ENCODE measurements around the gene YWHAE.
A peak's percentile ranks its signal among the peaks of the same experiment; 100 is the strongest.
"Not testable (repeated sequence)": the region's sequence is repeated elsewhere in the genome, so short reads cannot be mapped to it uniquely, and the experiment has no call there.

YWHAE gene

DNA sequence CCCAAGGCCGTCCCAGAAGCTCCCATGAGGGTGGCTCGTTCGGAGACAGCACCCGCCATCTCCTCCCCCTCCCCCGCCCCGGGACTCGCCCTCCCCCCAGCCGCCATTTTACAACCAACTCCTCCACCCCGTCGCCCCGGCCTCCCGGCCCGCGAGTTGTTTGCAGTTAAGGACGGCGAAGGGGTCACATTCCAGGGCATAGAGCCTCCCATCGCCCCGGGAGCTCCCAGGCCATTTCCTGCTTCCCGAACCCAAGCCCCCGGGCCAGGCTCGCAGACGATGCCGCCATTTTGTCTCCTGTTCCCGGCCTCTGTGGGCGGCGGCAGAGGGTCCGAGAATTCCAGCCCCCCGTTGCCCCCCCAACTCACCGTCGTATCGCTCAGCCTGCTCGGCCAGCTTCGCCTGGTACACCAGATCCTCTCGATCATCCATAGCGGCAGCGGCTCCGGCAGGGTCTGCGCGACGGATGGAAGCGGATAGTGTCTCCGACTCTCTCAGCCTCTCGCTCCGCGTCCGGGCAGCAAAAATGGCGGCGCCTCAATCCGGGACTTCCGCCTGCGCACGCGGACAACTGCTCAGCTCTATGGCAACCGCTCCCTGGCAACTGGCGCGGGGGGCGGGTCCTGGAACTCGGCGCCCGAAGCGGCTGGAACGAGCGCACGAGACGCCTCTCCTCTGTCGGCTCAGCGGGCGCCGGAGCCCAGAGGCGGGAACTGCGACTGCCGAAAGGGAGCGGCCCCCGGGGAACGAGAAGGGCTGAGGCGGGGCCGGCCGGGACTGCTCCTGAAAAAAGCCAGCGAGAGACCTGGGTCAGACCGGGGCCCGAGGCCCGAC, at the start of gene YWHAE:
Gene YWHAE (minus strand): TSS at position 544 of the 834 bp plus-strand sequence. CDS start 112 bp downstream, at position 432.
- DNase-seq (ENCODE audit: low spot score) = peak; percentile 94

GRCh38 chr17:1449412-1449967, 49.5 kb upstream of the YWHAE start:
- no peak for DNase-seq (ENCODE audit: low spot score)

GRCh38 chr17:1447052-1447451, 47.0 kb upstream of the YWHAE start:
- DNase-seq (ENCODE audit: low spot score) = no peak

DNA sequence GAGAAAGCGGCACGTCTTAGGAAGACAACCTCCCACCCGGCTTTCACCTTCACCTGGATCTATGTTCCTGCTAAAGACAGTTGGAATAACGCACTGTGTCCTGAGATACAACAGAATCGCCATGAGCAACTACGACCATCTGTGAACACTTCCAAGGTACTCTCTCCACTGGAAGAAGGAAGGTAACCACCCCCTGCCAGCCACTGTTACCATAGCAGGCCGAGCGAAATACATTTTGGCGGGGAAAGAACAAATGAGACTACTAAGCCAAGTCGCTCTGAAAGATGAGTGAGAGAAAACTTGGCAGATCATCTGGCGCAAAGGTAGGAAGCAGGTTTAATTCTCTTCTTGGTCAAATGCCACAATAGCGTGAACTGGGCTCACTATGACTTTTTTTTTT, 46.2 kb upstream of the YWHAE start:
- no peak for DNase-seq (ENCODE audit: low spot score)

DNA sequence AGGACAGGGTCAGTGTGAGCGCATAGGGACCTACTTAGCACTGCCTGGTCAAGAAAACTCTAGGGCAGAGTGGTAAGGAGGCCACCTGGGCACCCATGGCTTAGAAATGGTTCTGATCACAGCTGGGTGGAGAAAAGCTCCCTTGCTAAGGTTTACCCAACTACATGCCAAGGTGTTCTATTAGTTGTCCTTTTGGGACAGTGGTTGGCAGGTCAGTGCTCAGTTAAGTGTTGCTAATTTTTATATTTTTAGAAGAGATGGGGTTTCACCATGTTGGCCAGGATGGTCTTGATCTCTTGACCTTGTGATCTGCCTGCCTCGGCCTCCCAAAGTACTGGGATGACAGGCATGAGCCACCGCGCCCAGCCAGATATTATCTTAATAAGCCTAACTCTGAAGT, 45.7 kb upstream of the YWHAE start:
- not testable (repeated sequence) for DNase-seq (ENCODE audit: low spot score)

DNA sequence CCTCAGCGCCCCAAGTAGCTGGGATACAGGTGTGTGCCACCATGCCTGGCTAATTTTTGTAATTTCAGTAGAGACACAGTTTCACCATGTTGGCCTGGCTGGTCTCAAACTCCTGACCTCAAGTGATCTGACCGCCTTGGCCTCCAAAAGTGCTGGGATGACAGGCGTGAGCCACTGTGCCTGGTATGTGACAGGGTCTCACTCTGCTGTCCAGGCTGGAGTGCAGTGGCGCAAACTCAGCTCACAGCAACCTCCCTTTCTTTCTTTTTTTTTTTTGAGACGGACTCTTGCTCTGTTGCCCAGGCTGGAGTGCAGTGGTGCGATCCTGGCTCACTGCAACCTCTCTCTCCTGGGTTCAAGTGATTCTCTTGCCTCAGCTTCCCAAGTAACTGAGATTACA, 42.7 kb upstream of the YWHAE start:
- not testable (repeated sequence) for DNase-seq (ENCODE audit: low spot score)

DNA sequence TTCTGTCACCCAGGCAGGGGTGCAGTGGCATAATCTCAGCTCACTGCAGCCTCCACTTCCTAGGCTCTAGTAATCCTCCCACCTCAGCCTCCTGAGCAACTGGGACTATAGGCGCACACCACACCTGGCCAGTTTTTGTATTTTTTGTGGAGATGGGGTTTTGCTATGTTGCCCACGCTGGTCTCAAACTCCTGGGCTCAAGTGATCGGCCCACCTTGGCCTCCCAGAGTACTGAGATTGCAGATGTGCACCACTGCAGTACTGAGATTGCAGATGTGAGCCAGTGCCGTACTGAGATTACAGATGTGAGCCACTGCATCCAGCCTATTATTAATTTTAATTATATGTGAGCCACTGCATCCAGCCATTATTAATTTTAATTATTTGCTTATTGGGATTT, 42.2 kb upstream of the YWHAE start:
- no peak for DNase-seq (ENCODE audit: low spot score)

DNA sequence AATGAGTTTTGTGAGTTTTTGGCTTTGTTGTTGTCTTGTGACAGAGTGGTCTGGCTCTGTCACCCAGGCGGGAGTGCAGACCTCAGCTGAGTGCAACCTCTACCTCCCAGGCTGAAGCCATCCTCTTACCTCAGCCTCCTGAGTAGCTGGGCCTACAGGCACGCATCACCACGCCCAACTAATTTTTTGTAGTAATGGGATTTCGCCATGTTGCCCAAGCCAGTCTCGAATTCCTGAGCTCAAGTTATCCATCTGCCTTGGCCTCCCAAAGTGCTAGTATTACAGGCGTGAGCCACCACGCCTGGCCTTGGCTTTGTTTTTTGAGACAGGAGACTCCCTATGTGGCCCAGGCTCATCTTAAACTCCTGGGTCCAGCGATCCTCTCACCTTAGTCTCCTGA, 40.9 kb upstream of the YWHAE start:
- DNase-seq (ENCODE audit: low spot score) = no peak

- DNase-seq (ENCODE audit: low spot score) = no peak
These were observed 38.6 kb upstream of the YWHAE start for GRCh38 chr17:1438593-1439083.

DNA sequence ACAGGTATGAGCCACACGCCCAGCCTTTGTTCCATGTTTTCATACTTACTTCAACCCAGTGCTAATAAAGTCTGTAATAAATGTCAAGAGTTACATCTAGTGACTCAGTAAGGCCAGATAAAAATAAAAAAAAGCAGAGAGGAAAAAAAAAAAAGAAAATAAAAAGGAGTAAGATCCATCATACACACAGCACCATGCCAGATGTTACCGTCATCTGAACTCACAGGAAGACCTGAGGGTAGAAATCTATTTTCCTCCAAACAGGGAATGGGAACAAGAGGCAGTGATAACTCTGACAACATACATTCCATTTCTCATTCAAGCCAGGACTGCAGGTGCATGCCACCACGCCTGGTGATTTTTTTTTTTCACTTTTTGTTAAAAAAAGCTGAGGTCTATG, 35.3 kb upstream of the YWHAE start:
- no peak for DNase-seq (ENCODE audit: low spot score)

DNA sequence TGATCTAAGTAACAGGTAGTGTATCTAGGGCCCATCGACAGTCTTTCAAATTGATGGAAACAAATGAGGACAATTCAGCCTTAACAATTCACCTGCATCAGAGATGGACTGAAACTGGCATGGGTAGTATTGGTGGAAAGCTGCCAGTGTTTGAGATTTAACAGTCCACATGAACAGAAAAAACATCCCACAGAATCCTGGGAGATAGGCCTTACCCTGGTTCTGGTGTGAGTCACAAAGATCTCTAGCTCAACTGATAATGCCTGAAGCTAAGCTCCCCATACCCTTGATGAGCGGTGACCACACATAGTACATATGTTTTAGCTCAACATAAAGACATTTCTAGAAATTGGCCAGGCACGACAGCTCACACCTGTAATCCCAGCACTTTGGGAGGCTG, 34.1 kb upstream of the YWHAE start:
- DNase-seq (ENCODE audit: low spot score) = no peak

- DNase-seq (ENCODE audit: low spot score) = no peak
These were observed 31.6 kb upstream of the YWHAE start for GRCh38 chr17:1431631-1432104.

DNA sequence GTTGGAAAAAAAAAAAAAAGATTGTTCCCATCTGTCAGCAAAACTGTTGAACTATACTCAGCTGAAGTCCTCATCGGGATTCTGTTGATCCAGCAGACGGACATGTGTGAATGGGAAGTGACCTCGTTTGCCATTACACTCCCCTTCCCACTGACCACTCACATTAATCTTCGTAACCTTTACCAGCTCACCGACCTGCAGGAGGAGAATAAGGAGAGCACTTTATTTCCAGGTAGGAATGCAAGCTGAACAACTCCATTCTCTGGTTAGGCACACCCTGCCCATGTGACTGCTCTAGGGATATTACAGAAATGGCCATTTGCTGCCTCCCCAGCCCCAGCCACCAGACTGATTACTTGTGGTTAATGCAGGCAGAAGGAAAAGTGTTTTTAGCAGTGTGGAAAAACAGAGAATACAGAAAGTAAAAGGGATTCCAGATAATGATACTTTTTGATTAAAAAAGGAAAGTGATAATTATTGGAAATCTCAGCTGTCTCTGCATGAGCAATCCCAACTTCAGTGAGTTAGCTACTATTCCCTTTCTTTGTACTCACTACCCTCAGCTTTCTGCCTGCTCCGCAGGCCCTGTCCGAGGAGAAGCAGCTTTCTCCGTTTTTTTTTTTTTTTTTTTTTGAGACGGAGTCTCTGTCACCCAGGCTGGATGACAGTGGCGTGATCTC, 23.6 kb upstream of the YWHAE start:
- no peak for DNase-seq (ENCODE audit: low spot score)

- DNase-seq (ENCODE audit: low spot score) = no peak
These were observed 22.9 kb upstream of the YWHAE start for GRCh38 chr17:1422885-1423284.

DNA sequence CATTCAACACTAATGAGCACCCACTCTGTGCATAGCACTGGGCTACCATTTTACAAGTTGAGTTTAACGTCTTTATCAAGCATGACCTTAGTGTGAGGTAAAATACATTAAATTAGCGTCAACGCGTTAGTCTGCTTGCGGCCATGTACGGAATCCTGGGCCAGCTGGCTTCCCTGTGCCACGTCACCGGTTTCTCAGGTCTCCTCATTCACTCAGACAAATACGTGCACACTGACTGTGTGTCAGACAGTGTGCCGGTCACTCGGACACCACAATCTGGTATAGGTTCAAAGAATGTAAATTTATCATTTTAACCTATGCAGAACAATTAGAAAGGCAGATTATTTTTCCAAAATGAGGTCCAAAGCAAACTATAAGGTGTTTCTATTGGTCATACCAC, 21.4 kb upstream of the YWHAE start:
- DNase-seq (ENCODE audit: low spot score) = no peak

DNA sequence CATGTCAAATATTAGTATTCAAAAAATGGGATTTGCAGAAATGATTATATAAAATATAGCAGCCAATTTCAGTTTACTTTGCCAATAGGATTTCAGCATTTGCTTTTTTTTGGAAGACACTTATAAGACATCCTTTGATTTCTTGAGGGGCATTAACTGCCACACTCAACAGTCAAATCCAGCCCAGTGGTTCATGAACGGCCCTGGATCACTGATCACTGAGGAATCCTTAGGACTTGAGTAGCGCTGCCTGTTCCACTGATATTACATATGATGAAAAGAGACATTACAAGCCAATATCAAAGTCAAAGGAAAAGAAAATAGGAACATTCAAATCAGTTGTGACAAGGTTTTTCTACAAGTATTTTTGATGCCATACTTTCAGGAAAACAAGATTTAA, 21.0 kb upstream of the YWHAE start:
- no peak for DNase-seq (ENCODE audit: low spot score)

GRCh38 chr17:1420163-1420562, 20.1 kb upstream of the YWHAE start:
- no peak for DNase-seq (ENCODE audit: low spot score)

GRCh38 chr17:1418476-1418875, 18.5 kb upstream of the YWHAE start:
- not testable (repeated sequence) for DNase-seq (ENCODE audit: low spot score)

- DNase-seq (ENCODE audit: low spot score) = no peak
These were observed 16.4 kb upstream of the YWHAE start for GRCh38 chr17:1416414-1416813.

DNA sequence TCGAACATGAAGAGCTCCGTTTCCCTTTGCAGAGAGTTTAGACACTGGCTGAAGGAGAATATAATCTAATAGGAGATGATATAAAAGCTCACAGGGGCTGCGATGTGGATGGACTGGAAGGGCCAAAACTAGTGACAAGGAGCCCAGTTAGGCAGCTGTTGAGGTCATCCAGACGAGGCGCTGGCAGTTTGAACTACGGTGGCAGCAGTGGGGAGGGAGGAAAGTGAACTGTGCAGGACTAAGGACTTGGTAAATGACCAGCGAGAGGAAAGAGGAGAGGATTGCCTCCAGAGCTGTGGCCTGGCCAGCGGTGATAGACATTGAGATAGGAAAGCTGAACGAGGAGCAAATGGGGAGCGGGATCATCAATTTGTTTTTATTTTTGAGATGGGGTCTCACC, 14.6 kb upstream of the YWHAE start:
- DNase-seq (ENCODE audit: low spot score) = no peak

- DNase-seq (ENCODE audit: low spot score) = no peak
These were observed 14.1 kb upstream of the YWHAE start for GRCh38 chr17:1414001-1414574.

- no peak for DNase-seq (ENCODE audit: low spot score)
These were observed 13.3 kb upstream of the YWHAE start for GRCh38 chr17:1413281-1413791.

Data from CD4-positive, alpha-beta T cell treated with Interleukin-2 at 100 ng/mL for 4 hours (primary cell).